ENCODE measurements around the gene PKHD1.

Gene PKHD1

GRCh38 chr6:52012582-52012981 lies 74.8 kb downstream of the PKHD1 start:
- TF ChIP-seq GABPA (IDR thresholded peaks at IDR 0.05; ENCODE audit: low read depth) = no peak
- no peak for TF ChIP-seq POLR2AphosphoS5 (IDR thresholded peaks at IDR 0.05; ENCODE audit: low read depth)
- no peak for TF ChIP-seq REST (IDR thresholded peaks at IDR 0.05; ENCODE audit: insufficient replicate concordance, low read depth)
- no peak for TF ChIP-seq SPI1 (IDR thresholded peaks at IDR 0.05; ENCODE audit: borderline replicate concordance, low read depth)
- no peak for TF ChIP-seq CTCF (IDR thresholded peaks at IDR 0.05; ENCODE audit: insufficient read depth, low read length)
- Histone ChIP-seq H3K27me3 (ENCODE audit: insufficient read depth, poor library complexity, severe bottlenecking) (no peaks in the 10 kb centered on the region), H3K4me3 (replicated peaks; ENCODE audit: insufficient read depth, low read length) (no peak overlapping the region), H3K27ac (replicated peaks) (no peak overlapping the region)
- DNase-seq (ENCODE audit: low read depth in 1 of 2, low spot score in 1 of 2) = no peak

GRCh38 chr6:52010806-52011205 lies 76.6 kb downstream of the PKHD1 start:
- DNase-seq (ENCODE audit: low read depth in 1 of 2, low spot score in 1 of 2) = no peak
- TF ChIP-seq GABPA (IDR thresholded peaks at IDR 0.05; ENCODE audit: low read depth) (no peak), POLR2AphosphoS5 (IDR thresholded peaks at IDR 0.05; ENCODE audit: low read depth) (no peak), SPI1 (IDR thresholded peaks at IDR 0.05; ENCODE audit: borderline replicate concordance, low read depth) (no peak), CTCF (IDR thresholded peaks at IDR 0.05; ENCODE audit: insufficient read depth, low read length) (no peak), REST (IDR thresholded peaks at IDR 0.05; ENCODE audit: insufficient replicate concordance, low read depth) (no peak)
- H3K4me3 ChIP-seq (replicated peaks; ENCODE audit: insufficient read depth, low read length) = no peak overlapping the region
- H3K27ac ChIP-seq (replicated peaks) = no peak overlapping the region
- H3K27me3 ChIP-seq (ENCODE audit: insufficient read depth, poor library complexity, severe bottlenecking) = no peaks in the 10 kb centered on the region

- DNase-seq (ENCODE audit: low read depth in 1 of 2, low spot score in 1 of 2) = no peak
- Histone ChIP-seq H3K4me3 (replicated peaks; ENCODE audit: insufficient read depth, low read length) (no peak overlapping the region), H3K27me3 (ENCODE audit: insufficient read depth, poor library complexity, severe bottlenecking) (no peaks in the 10 kb centered on the region), H3K27ac (replicated peaks) (no peak overlapping the region)
- no peak for TF ChIP-seq POLR2AphosphoS5 (IDR thresholded peaks at IDR 0.05; ENCODE audit: low read depth)
- TF ChIP-seq GABPA (IDR thresholded peaks at IDR 0.05; ENCODE audit: low read depth) = no peak
- TF ChIP-seq SPI1 (IDR thresholded peaks at IDR 0.05; ENCODE audit: borderline replicate concordance, low read depth) = no peak
- TF ChIP-seq CTCF (IDR thresholded peaks at IDR 0.05; ENCODE audit: insufficient read depth, low read length) = no peak
- no peak for TF ChIP-seq REST (IDR thresholded peaks at IDR 0.05; ENCODE audit: insufficient replicate concordance, low read depth)
Observed at GRCh38 chr6:52010145-52010544, 77.3 kb downstream of the PKHD1 start.

Data from HL-60 (cell line).